GM12878 (cell line): ENCODE results near the gene MORC4.

Source experiments
- ASH2L ChIP-seq: fragments of 300-600, 200-600 bp; sonication (generic); IDR thresholded peaks from 2 replicates; pipeline ENCODE4 v1.6.1; 2017; ENCODE audit warnings: low read depth, mild to moderate bottlenecking, borderline replicate concordance
- CBX5 ChIP-seq: sonication (generic); IDR thresholded peaks from 2 replicates; pipeline ENCODE4 v1.6.1; 2016; ENCODE audit warnings: low read depth, moderate library complexity, mild to moderate bottlenecking, inconsistent platforms
- EZH2 ChIP-seq: IDR thresholded peaks from 2 replicates; pipeline ENCODE4 v1.6.1; 2012; ENCODE audit warnings: low read depth, mild to moderate bottlenecking, control low read depth, inconsistent platforms, low read length, borderline replicate concordance; ENCODE audit not compliant: control insufficient read depth
- NFIC ChIP-seq: IDR thresholded peaks from 2 replicates; pipeline ENCODE4 v1.6.1; 2012; ENCODE audit warnings: low read depth, mild to moderate bottlenecking, inconsistent platforms, low read length, moderate library complexity
- NFXL1 ChIP-seq: fragments of 450-650 bp; IDR thresholded peaks from 2 replicates; pipeline ENCODE4 v1.6.1; 2017; ENCODE audit warnings: antibody characterized with exemption, mild to moderate bottlenecking, borderline replicate concordance
- POLR2A ChIP-seq: IDR thresholded peaks from 2 replicates; pipeline ENCODE4 v1.6.1; 2011; ENCODE audit warnings: low read depth, mild to moderate bottlenecking, low read length
- POLR2AphosphoS5 ChIP-seq: IDR thresholded peaks from 2 replicates; pipeline ENCODE4 v1.6.1; 2011; ENCODE audit warnings: mild to moderate bottlenecking, low read length, inconsistent platforms
- SREBF2 ChIP-seq: IDR thresholded peaks from 2 replicates; pipeline ENCODE4 v1.6.1; 2012; ENCODE audit warnings: mild to moderate bottlenecking, low read length
- TAF1 ChIP-seq: IDR thresholded peaks from 2 replicates; pipeline ENCODE4 v1.6.1; 2011; ENCODE audit warnings: mild to moderate bottlenecking, low read depth, low read length, borderline replicate concordance
- ZNF24 ChIP-seq: fragments of 450-650 bp; IDR thresholded peaks from 2 replicates; pipeline ENCODE4 v1.6.1; 2017; ENCODE audit warnings: antibody characterized with exemption, mild to moderate bottlenecking
- TF ChIP-seq, protein P1 (sequence below), 3 experiments: IDR thresholded peaks in 2 of 3; conservative IDR thresholded peaks in 1 of 3; 2 replicates each; pipeline ENCODE4 v1.5.1; 2011; ENCODE audit warnings: low read depth in 3 of 3, low read length in 3 of 3, mild to moderate bottlenecking in 3 of 3, control low read depth in 2 of 3, moderate library complexity in 2 of 3, inconsistent platforms in 1 of 3, mixed read lengths in 1 of 3; ENCODE audit not compliant: control insufficient read depth in 2 of 3, insufficient read depth in 1 of 3; ENCODE audit errors: extremely low read depth in 1 of 3
- TF ChIP-seq, protein P2 (sequence below): IDR thresholded peaks from 2 replicates; pipeline ENCODE4 v1.6.1; 2011; ENCODE audit warnings: mild to moderate bottlenecking, low read depth, low read length, moderate library complexity; ENCODE audit not compliant: insufficient replicate concordance

DNA sequence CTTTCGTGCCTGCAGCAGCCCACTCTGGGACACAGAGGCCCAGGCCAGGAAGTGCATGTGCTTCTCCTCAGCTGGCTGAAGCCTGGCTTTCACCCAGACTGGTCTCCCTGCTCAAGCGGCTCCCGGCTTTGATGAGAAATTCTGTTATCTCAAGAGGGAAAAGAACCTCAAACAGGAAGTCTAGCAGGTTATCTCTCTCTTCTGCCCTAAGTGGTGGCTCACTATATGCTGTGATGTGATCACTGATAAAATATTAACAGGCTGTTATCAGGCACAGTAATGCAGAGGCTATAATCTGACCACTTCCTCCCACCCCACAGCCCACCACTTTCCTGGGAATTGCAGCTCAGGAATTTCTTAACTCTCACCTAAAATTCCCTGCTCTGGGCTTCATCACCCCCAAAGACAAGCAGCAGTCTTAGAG lies 66.5 kb downstream of the MORC4 start:
- TF ChIP-seq, protein P1, sequence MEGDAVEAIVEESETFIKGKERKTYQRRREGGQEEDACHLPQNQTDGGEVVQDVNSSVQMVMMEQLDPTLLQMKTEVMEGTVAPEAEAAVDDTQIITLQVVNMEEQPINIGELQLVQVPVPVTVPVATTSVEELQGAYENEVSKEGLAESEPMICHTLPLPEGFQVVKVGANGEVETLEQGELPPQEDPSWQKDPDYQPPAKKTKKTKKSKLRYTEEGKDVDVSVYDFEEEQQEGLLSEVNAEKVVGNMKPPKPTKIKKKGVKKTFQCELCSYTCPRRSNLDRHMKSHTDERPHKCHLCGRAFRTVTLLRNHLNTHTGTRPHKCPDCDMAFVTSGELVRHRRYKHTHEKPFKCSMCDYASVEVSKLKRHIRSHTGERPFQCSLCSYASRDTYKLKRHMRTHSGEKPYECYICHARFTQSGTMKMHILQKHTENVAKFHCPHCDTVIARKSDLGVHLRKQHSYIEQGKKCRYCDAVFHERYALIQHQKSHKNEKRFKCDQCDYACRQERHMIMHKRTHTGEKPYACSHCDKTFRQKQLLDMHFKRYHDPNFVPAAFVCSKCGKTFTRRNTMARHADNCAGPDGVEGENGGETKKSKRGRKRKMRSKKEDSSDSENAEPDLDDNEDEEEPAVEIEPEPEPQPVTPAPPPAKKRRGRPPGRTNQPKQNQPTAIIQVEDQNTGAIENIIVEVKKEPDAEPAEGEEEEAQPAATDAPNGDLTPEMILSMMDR (IDR thresholded peaks at IDR 0.05 in 2 of 3, conservative IDR thresholded peaks at IDR 0.05 in 1 of 3; ENCODE audit: control insufficient read depth in 2 of 3, extremely low read depth in 1 of 3, insufficient read depth in 1 of 3, low read depth in 3 of 3, low read length in 3 of 3), result no peak
- no peak for TF ChIP-seq TAF1
- TF ChIP-seq SREBF2, result no peak
- TF ChIP-seq ZNF24, result no peak
- TF ChIP-seq EZH2, result no peak
- no peak for TF ChIP-seq POLR2A
- no peak for TF ChIP-seq NFXL1
- TF ChIP-seq, protein P2, sequence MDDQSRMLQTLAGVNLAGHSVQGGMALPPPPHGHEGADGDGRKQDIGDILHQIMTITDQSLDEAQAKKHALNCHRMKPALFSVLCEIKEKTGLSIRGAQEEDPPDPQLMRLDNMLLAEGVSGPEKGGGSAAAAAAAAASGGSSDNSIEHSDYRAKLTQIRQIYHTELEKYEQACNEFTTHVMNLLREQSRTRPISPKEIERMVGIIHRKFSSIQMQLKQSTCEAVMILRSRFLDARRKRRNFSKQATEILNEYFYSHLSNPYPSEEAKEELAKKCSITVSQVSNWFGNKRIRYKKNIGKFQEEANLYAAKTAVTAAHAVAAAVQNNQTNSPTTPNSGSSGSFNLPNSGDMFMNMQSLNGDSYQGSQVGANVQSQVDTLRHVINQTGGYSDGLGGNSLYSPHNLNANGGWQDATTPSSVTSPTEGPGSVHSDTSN, result no peak
- TF ChIP-seq CBX5, result no peak
- no peak for TF ChIP-seq POLR2AphosphoS5
- no peak for TF ChIP-seq ASH2L
- TF ChIP-seq NFIC, result no peak
